GM12891 (cell line): ENCODE results near the gene COL4A2.
"Not testable (repeated sequence)": the region's sequence is repeated elsewhere in the genome, so short reads cannot be mapped to it uniquely, and the experiment has no call there.

Source experiments
- DNase-seq: peaks from one replicate; pipeline ENCODE4 v3.0.0; 2011; ENCODE audit warnings: low spot score; ENCODE audit not compliant: insufficient read length
- FAIRE-seq: peaks from 2 replicates; lab custom pipeline; 2011; peaks lifted over from hg19 to GRCh38; lab: Jason Lieb, UNC
- PAX5 ChIP-seq: IDR thresholded peaks from 2 replicates; pipeline ENCODE4 v1.6.1; 2011; ENCODE audit warnings: low read length, moderate library complexity, mild to moderate bottlenecking; ENCODE audit not compliant: insufficient read depth, severe bottlenecking
- POLR2A ChIP-seq: IDR thresholded peaks from 2 replicates; pipeline ENCODE4 v1.6.1; 2011; ENCODE audit warnings: low read depth, low read length, control low read depth
- POLR2AphosphoS5 ChIP-seq: IDR thresholded peaks from 2 replicates; pipeline ENCODE4 v1.6.1; 2011; ENCODE audit warnings: low read depth, low read length, control low read depth
- POU2F2 ChIP-seq: IDR thresholded peaks from 2 replicates; pipeline ENCODE4 v1.6.1; 2011; ENCODE audit warnings: low read depth, mild to moderate bottlenecking, control low read depth, low read length, moderate library complexity
- SPI1 ChIP-seq: IDR thresholded peaks from 2 replicates; pipeline ENCODE4 v1.6.1; 2011; ENCODE audit warnings: low read depth, low read length, control low read depth
- TAF1 ChIP-seq: IDR thresholded peaks from 2 replicates; pipeline ENCODE4 v1.6.1; 2011; ENCODE audit warnings: low read depth, low read length, control low read depth

COL4A2 gene

DNA sequence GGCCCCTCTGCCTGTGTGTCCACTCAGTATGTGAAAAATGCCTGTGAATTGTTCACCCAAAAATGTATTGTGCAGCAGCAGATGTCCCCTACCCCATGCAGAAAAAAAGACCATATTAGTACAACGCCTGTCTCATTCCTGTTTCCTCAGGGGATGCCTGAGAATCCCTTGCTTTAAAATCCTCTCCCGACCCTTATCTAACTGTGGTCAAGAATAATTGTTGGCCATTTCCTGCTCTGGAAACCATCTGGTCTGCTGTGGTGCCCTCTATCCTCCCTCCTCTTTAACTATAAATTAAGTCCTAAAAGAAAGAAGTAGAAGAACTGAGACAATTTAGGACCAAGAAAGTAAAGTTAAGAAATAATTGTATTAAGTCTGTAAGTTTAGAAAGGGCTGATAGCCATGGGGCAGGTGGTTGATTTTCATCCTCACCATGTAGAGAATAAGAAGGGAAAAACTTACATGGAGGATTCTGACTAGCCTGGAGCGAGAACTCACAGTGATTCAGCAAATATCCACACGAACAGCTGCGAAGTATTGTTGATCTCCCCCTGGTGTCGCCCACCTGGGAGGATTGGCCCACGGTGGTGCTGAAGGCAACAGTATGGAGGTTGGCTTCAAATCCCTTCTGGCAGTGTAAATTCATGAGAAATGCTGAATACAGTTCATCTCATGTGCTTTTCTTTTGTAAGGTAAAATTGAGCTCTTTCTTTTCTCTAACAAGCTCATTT, 85.6 kb downstream of the COL4A2 start:
- DNase-seq (no peak), FAIRE-seq (no peak)
- TF ChIP-seq TAF1: no peak
- TF ChIP-seq SPI1: no peak
- no peak for TF ChIP-seq POU2F2
- no peak for TF ChIP-seq PAX5
- TF ChIP-seq POLR2AphosphoS5: no peak
- TF ChIP-seq POLR2A: no peak

DNA sequence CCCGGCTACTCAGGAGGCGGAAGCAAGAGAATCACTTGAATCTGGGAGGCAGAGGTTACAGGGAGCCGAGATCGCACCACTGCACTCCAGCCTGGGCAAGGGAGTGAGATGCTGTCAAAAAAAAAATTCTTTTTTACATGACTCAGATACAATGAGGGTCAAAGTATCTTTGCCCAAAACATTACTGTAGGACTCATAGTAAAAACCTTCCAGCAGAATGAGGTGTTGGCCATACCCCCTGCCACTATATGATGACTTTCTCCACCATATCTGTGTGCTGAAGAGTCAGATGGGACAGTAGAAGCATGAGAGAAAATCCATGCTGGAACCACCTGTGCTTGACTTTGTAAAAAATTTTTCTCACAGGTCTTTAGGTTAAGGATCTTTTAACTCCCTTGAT, 86.7 kb downstream of the COL4A2 start:
- no peak for FAIRE-seq

DNA sequence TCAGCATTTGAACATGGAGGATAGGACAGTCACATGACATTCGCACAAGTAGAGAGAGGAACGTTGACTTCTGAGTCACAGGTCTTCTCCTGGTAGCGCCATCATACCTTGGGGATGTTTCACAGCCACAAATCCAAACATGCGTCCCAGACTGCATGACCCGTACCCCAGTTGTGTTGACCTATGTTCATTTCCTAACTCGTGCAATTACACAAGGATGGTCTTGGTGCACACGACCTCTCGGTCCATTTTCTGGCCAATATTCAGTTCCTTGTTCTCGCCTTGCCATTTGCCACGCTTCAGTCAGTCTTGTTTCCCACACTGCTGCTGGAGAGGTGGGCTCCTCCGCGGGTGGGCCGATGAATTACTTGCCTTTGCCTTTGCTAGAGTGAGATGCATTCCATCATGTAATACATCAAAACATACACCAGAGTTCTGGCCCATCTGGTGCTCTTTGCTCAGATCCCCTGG, 87.3 kb downstream of the COL4A2 start:
- FAIRE-seq (no peak), DNase-seq (no peak)
- TF ChIP-seq POLR2A (no peak), POLR2AphosphoS5 (no peak), TAF1 (no peak), POU2F2 (no peak), PAX5 (no peak), SPI1 (no peak)

More for the DNA sequence above, 86.7 kb downstream of the COL4A2 start:
- TF ChIP-seq TAF1 (no peak), SPI1 (no peak), POLR2A (no peak), POU2F2 (no peak), PAX5 (no peak), POLR2AphosphoS5 (no peak)
- DNase-seq: no peak

DNA sequence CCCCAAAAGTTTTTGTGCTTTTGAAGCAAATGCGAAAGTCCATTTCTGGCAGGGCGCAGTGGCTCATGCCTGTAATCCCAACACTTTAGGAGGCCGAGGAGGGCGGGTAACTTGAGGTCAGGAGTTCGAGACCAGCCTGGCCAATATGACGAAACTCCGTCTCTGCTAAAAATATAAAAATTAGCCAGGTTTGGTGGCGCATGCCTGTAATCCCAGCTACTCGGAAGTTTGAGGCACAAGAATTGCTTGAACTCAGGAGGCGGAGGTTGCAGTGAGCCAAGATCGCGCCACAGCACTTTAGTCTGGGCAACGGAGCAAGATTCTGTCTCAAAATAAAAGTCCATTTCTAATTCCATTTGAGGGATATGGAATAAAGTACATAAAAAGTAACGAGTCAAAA, 88.5 kb downstream of the COL4A2 start:
- FAIRE-seq, DNase-seq: not testable (repeated sequence)

DNA sequence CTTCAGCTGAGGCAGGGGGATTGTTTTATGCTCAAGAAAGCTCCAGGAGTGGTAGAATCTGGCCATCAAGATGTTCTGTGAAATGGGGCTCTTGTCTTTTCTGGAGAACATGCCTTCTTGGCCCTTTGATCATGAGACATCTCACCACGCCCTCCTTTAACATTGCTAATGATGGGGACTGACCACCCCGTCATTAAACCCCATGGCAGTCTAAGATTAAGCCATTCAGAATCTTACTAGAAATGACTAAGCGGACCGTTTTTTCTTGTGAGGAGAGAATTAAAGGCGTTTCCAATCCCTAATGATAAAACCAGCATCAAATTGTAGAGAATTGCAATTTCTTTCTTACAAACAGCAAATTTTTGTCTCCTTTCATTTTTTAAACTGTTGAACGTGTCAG, 89.4 kb downstream of the COL4A2 start:
- FAIRE-seq (no peak), DNase-seq (no peak)

DNA sequence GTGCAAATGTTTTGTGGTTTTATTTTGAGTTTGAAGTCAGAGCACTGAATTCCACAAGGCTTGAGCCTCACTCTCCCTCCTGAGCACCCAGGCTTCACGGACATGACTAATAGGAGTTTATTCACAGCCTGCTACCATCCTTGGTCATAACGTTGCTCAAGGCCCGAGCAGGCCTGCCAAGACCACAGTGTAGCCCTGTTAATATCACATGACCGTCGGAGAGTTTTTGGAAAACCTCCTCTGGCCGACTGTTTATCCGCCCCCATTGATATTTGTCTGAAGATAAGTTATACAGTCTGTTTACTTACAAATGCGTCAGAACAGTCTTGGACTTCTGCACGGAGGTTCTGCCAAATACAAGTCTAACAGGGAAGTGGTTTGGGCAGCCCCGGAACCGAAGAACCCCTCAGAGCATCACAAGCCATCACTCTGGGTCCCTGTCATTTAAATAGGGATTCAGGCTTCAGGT, 89.9 kb downstream of the COL4A2 start:
- DNase-seq (no peak), FAIRE-seq (no peak)
- TF ChIP-seq POLR2A (no peak), SPI1 (no peak), TAF1 (no peak), POLR2AphosphoS5 (no peak), PAX5 (no peak)

More for the DNA sequence above, 89.4 kb downstream of the COL4A2 start:
- no peak for TF ChIP-seq PAX5
- no peak for TF ChIP-seq TAF1
- no peak for TF ChIP-seq POU2F2
- TF ChIP-seq POLR2A: no peak
- no peak for TF ChIP-seq POLR2AphosphoS5
- TF ChIP-seq SPI1: no peak

DNA sequence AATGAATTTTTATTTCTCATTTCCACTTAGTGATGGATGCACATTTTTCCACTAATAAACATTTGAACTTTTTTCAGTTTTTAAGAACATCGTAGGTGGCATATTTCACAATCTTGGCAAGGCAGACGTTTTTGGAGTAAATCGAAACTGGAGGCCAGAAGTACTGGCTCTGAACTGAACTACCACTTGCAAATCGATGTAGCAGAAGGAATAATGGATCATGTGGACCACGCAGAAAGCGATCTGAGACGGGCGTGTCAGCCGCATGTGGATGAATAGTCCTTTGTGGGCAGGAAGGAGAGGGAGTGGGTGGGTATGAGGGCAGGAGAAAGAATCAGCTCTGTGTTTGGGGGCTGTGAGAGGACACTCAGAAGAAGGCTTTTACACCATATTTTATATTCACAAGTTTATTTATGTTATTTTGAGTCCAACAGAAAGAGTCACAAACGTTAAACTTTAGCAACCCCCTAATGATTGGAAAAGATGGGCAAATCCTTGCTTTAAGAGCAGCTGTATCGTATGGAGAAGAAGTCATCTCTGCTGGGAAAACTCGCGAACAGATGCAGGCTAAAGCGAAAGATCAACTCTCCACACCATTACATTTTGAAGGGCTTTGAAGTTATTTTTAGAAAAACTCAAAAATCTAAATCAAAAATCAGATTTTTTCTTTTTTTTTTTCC, 90.5 kb downstream of the COL4A2 start:
- DNase-seq (no peak), FAIRE-seq (no peak)
- TF ChIP-seq PAX5: no peak

DNA sequence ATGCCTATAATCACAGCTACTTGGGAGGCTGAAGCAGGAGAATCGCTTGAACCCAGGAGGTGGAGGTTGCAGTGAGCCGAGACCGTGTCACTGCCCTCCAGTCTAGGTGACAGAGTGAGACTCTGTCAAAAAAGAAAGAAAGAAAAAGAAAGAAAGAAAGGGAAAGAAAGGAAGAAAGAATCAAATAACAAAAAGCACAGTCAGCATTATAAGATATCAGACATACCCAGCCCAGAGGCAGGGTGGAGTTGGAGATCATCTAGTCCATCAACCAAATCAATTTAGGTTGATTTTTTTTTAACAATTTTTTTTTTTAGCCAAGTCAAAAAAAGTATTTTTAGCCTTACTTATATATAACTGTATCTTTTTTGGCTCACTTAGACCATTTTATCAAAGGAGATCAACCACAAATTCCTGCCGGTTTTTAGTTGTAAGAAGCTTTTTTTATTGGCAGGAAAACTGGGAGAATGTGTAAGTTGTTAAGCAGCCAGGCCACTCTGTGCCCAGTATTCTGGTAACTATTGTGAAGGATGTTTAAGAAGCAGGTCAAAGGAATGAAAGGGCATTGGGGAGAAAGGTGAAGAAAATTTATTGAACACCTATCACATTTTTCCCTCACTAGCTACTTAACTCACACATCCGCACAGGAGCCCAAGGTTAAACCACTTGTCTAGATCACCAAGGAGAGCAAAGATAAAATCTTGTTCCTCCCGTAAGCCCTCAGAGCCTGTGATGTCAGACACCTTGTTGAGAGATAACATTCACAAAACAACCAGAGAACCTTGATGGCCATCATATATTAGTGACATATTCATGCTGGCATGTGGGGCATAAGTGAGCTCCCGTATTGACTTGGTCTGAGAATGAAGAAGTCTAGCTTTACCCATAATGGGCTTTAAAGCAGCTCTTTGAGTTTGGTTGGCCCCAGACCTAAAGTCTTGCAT, 91.8 kb downstream of the COL4A2 start:
- no peak for DNase-seq
- FAIRE-seq: no peak
- TF ChIP-seq POU2F2: no peak
- no peak for TF ChIP-seq POLR2A
- TF ChIP-seq SPI1: no peak
- TF ChIP-seq PAX5: no peak

DNA sequence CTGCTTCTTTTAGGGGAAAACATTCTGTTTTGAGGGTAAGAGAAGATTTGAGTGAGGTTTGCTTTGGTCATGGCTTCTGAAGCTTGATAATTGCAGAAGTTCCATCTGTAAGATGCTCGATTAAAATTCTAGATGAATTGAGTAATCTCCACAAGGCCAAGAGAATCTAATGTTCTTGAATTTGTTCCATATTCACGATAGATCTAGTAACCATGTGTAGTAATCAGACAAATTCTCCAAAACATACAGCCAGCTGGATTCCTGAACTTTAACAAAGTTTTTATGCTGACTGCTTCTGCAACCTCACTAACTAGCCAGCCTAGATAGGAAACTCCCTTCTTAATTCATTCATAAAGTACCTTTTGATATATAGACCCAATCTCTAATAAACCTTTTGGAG, 92.7 kb downstream of the COL4A2 start:
- no peak for FAIRE-seq
- no peak for DNase-seq
- TF ChIP-seq POU2F2 (no peak), SPI1 (no peak), TAF1 (no peak), PAX5 (no peak), POLR2AphosphoS5 (no peak), POLR2A (no peak)
